HFFc6 (cell line): ENCODE data around the gene SCD5. TPM values are rescaled to one million over a fixed set of nuclear protein-coding genes. Genes with fewer than 3 reads are reported as not detected.

Experiments used
- DNase-seq: peaks from one replicate; pipeline ENCODE4 v3.0.0-alpha.2; 2018
- H3K27ac Mint-ChIP-seq: 2 replicates; pipeline ENCODE4 v1.8.0; 2020; ENCODE audit warnings: mild to moderate bottlenecking, mixed read lengths
- H3K27me3 Mint-ChIP-seq: 2 replicates; pipeline ENCODE4 v1.8.0; 2021; ENCODE audit warnings: mild to moderate bottlenecking, moderate library complexity, mixed read lengths; ENCODE audit not compliant: insufficient read depth
- H3K36me3 Mint-ChIP-seq: 2 replicates; pipeline ENCODE4 v1.8.0; 2021; ENCODE audit warnings: low read depth, mixed read lengths
- H3K4me1 Mint-ChIP-seq: 2 replicates; pipeline ENCODE4 v1.8.0; 2020; ENCODE audit warnings: low read depth, mixed read lengths
- H3K4me3 Mint-ChIP-seq: 2 replicates; pipeline ENCODE4 v1.8.0; 2020; ENCODE audit warnings: mild to moderate bottlenecking, moderate library complexity, mixed read lengths
- H3K9me3 Mint-ChIP-seq: 2 replicates; pipeline ENCODE4 v1.8.0; 2020; ENCODE audit warnings: mild to moderate bottlenecking, mixed read lengths
- CTCF ChIP-seq: fragments of 200-600 bp; sonication (generic); IDR thresholded peaks from 2 replicates; pipeline ENCODE4 v1.5.0; 2021; ENCODE audit warnings: antibody characterized with exemption, mild to moderate bottlenecking
- total RNA-seq, 6 experiments: library from RNA; stranded (reverse); fragmentation: NEBNext Ultra II Directional; extraction: Animal tissue kit (Norgen Biotek cat#: 25700); gene quantifications; 2 replicates in 1 of 6; 3 replicates in 5 of 6; pipeline ENCODE4 v1.2.3, GENCODE V29; 2021

Gene SCD5
- total RNA-seq, 6 experiments from 2014 or later, result 28.4 to 36.4 (median 32.0) TPM

- no peak for TF ChIP-seq CTCF
- Mint-ChIP-seq H3K36me3 (no peaks in the 10 kb centered on the region), H3K9me3 (no peaks in the 10 kb centered on the region), H3K27ac (peak overlapping the region; percentile 28; the same call in 1 of the 2 replicates), H3K4me3 (no peak overlapping the region), H3K4me1 (peaks cover 42% of the 10 kb centered on the region), H3K27me3 (0 out of 2 replicates have a peak, but pooled peaks cover 3% of the 10 kb centered on the region)
- no peak for DNase-seq
Observed at GRCh38 chr4:82644734-82645126, 153.9 kb downstream of the SCD5 start.

GRCh38 chr4:82643994-82644733 is 154.4 kb downstream of the SCD5 start:
- no peaks in the 10 kb centered on the region for H3K36me3 Mint-ChIP-seq
- no peaks in the 10 kb centered on the region for H3K9me3 Mint-ChIP-seq
- TF ChIP-seq CTCF, result no peak
- H3K27ac Mint-ChIP-seq, result peak overlapping the region; percentile 57
- peaks cover 42% of the 10 kb centered on the region for H3K4me1 Mint-ChIP-seq
- H3K27me3 Mint-ChIP-seq, result peaks cover 6% of the 10 kb centered on the region
- no peak overlapping the region for H3K4me3 Mint-ChIP-seq
- peak; percentile 69 for DNase-seq

GRCh38 chr4:82642331-82642730 is 156.3 kb downstream of the SCD5 start:
- peaks cover 33% of the 10 kb centered on the region for H3K4me1 Mint-ChIP-seq
- H3K36me3 Mint-ChIP-seq, result no peaks in the 10 kb centered on the region
- no peak overlapping the region for H3K27ac Mint-ChIP-seq
- no peaks in the 10 kb centered on the region for H3K9me3 Mint-ChIP-seq
- TF ChIP-seq CTCF, result no peak
- peaks cover 8% of the 10 kb centered on the region for H3K27me3 Mint-ChIP-seq
- no peak for DNase-seq
- no peak overlapping the region for H3K4me3 Mint-ChIP-seq

- no peak for DNase-seq
- no peak for TF ChIP-seq CTCF
- H3K27ac Mint-ChIP-seq, result no peak overlapping the region
- H3K4me1 Mint-ChIP-seq, result peaks cover 24% of the 10 kb centered on the region
- H3K36me3 Mint-ChIP-seq, result no peaks in the 10 kb centered on the region
- no peak overlapping the region for H3K4me3 Mint-ChIP-seq
- peaks cover 8% of the 10 kb centered on the region for H3K27me3 Mint-ChIP-seq
- no peaks in the 10 kb centered on the region for H3K9me3 Mint-ChIP-seq
Observed at GRCh38 chr4:82640540-82640939, 158.1 kb downstream of the SCD5 start.

DNA sequence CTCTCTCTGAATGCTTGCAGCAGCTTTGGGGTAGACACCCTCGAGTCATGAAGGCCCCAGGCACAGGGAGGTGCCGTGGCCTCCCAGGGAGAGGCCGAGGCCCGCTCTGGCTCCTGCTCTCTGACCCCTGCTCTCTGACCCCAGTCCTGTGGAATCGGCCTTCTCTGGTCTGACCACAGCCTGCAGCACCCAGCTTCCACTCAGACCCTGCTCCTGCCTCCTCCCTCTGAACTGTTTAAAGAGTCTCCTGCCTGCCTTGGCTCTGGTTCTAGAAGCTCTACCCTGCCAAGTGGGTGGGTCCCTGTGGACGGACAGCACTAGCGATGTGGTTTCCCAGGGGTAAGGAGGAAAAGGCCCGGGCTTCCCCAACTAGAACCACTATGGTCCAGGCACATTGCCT is 158.6 kb downstream of the SCD5 start:
- no peak overlapping the region for H3K27ac Mint-ChIP-seq
- H3K4me3 Mint-ChIP-seq, result no peak overlapping the region
- peaks cover 18% of the 10 kb centered on the region for H3K4me1 Mint-ChIP-seq
- H3K9me3 Mint-ChIP-seq, result no peaks in the 10 kb centered on the region
- no peak for DNase-seq
- H3K36me3 Mint-ChIP-seq, result peaks cover 2% of the 10 kb centered on the region
- TF ChIP-seq CTCF, result no peak
- peaks cover 8% of the 10 kb centered on the region for H3K27me3 Mint-ChIP-seq
